ES-I3 (cell line): Measurements from ENCODE around the gene NKIRAS1.

Source experiments
- H3K36me3 ChIP-seq: 2 replicates; pipeline ENCODE4 v1.6.1; 2013; ENCODE audit warnings: mild to moderate bottlenecking, low read length, control low read depth, moderate library complexity; ENCODE audit not compliant: insufficient read depth
- H3K4me1 ChIP-seq: 2 replicates; pipeline ENCODE4 v1.6.1; 2013; ENCODE audit warnings: mild to moderate bottlenecking, control low read depth, low read length; ENCODE audit not compliant: insufficient read depth
- H3K9ac ChIP-seq: 2 replicates; pipeline ENCODE4 v1.6.1; 2013; ENCODE audit warnings: low read depth, mild to moderate bottlenecking, low read length, moderate library complexity
- H3K9me3 ChIP-seq: 2 replicates; pipeline ENCODE4 v1.6.1; 2013; ENCODE audit warnings: mild to moderate bottlenecking, low read length, moderate library complexity; ENCODE audit not compliant: control insufficient read depth, insufficient read depth

Gene NKIRAS1

DNA sequence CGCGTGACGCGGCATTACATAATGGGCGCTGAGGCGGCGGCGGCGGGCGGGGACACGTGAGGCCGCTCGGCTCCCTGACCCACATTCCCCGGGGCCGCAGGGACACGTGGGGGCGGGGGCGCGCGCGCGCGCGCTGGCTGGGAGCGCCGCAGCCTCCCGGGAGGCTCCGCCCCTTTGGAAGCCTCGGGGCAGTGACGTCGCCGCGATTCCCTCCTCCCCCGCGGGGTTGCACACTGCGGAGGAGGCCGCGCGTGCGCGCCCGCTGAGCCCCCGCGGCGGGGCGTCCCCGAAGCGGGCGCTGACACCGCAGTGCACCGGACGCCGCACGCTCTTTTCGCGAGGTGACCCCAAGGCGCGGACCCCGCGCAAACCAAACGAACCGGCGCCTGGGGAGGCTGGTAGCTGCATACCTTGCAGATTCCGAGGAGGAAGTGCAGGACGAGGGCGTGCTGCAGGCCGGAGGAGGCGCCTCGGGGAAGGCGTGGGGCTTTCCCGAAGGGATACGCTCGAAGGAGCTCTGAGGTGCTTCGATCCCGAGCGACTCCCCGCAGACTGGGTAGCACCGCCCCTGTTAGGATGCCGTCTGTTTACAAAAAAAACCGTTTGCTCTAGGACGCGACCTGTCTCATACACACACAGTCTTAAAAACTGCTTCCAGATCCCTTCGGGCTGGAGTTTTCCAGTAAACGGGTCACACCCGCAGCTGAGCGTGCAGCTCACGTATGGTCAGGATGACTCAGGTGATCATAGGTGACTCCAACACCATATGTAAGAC lies 29.3 kb upstream of the NKIRAS1 start:
- no peaks in the 10 kb centered on the region for H3K9me3 ChIP-seq
- H3K36me3 ChIP-seq = no peaks in the 10 kb centered on the region
- H3K9ac ChIP-seq = peak overlapping the region; percentile 72
- H3K4me1 ChIP-seq = peaks cover 19% of the 10 kb centered on the region

DNA sequence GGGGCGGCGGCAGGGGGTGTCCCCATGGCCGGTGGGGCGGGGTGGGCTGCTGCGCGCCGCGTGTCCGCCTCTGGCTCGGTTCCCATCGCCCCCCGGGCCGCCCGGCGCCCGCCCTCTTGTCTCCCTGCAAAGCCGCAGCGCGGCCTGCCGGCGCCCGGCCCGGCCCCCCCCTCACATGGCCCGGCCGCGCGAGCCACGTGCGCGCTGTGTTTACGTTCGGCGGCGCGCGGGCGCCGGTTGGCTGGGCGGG lies 28.8 kb upstream of the NKIRAS1 start:
- Histone ChIP-seq H3K9ac (peak overlapping the region; percentile 65; the same call in 1 of the 2 replicates), H3K9me3 (no peaks in the 10 kb centered on the region), H3K4me1 (peaks cover 19% of the 10 kb centered on the region), H3K36me3 (no peaks in the 10 kb centered on the region)

DNA sequence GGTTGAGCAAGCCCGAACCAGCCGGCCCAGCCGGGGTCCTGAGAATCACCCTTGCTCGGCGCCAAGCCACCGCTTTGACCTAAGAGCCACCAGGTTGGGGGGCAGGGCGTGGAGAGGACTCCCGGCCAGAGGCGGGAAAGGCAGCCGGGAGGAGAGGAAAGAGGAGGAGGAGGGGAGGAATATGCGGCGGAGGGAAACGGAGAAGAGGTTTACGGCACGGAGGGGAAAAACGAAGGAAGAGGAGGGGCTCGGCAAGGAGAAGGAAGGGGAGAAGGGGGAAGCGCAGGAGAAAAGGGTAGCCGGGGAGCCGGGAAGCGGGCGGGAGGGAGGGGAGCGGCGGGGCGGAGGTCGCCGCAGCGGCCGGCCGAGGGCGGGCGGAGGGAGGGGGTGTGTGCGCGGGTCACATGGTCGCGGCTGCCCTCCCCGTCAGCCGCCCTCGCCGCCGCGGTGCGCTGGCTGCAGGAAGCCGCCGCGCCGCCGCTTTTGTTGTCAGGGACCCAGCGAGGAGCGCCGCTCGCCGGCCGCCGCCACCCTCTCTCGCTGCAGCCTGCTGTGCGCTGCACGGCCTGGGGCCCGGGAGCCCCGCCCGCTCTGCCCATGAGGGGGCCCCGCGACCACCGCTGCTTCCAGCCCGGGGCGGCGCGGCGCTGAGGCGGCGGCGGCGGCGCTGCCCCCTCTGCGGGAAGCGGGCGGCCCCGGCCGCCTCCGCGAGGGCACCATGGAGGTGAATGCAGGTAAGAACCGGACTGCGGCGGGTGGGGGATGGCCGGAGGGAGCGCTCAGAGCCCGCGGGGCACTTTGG lies 28.3 kb upstream of the NKIRAS1 start, which contains the start of gene NR1D2:
NR1D2 (plus strand) TSS at position 426 of the 802 bp plus-strand sequence; CDS start at position 719, 293 bp downstream.
- H3K36me3 ChIP-seq = no peaks in the 10 kb centered on the region
- H3K9me3 ChIP-seq = no peaks in the 10 kb centered on the region
- H3K4me1 ChIP-seq = peaks cover 19% of the 10 kb centered on the region
- H3K9ac ChIP-seq = peak within 1 kb of the TSS; percentile 77

DNA sequence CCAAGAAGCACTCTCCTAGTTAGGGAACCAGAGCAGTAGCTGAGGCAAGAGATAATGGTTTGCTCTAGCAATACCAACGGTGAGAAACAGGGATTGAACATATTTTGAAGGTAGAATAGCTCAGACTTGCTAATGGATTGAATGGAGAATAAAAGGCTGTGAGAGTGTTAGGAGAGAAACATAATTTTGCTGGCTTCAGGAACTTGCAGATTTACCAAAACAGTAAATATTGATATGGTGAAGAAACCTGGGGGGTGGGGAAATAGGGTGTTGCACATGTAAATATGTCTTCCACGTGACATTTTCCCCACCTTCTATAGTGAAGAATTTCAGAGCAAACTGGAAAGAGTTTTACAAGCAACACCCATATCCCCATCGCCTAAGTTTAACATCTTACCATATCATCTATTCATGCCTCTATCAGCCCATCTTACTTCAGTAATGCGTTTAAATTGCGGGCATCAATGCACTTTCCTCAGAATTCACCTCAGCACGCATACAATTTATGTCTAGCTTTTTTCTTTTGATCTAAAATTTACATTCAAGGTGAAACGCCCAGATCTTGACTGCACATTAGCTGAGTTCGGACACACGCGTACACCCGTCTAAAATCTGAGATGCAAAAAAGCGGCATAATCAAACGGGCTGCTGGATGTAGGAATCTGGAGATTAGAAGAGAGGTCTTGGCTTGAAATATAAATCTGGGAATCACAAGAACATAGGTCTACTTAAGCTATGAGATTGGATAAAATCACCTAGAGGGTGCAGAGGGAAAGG lies 27.4 kb upstream of the NKIRAS1 start:
- Histone ChIP-seq H3K9ac (peak overlapping the region; percentile 68), H3K9me3 (no peaks in the 10 kb centered on the region), H3K36me3 (no peaks in the 10 kb centered on the region), H3K4me1 (peaks cover 19% of the 10 kb centered on the region)

DNA sequence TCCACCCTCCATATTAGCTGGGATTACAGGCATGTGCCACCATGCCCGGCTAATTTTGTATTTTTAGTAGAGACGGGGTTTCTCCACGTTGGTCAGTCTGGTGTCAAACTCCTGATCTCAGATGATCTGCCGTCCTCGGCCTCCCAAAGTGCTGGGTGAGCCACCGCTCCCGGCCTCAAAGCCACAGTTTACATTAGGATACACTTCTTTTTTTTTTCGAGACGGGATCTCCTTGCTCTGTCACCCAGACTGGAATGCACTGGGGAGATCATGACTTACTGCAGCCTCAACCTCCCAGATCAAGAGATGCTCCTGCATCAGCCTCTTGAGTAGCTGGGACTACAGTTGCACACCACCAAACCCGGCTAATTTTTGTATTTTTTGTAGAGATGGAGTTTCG lies 25.8 kb upstream of the NKIRAS1 start:
- Histone ChIP-seq H3K9ac (no peak overlapping the region), H3K4me1 (peaks cover 13% of the 10 kb centered on the region), H3K36me3 (no peaks in the 10 kb centered on the region), H3K9me3 (no peaks in the 10 kb centered on the region)

DNA sequence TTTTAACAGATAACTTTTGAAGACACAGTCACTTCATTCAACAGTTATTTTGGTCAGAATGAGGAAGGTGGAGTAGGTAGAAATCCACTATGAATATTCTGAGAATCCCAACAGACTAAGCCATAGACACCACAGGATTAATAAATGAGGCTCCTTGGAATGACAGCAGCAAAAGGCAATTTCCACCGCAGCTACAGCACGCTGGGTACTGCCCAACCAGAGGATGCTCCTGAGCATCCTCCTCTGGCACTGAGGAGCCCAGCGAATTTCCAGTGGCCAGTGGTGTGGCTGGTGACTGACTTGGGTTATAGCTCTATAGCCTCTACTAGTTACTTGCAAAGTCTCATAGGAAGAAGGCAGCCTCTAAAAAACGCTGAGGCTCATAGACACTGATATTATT lies 24.6 kb upstream of the NKIRAS1 start:
- Histone ChIP-seq H3K9me3 (no peaks in the 10 kb centered on the region), H3K9ac (no peak overlapping the region), H3K36me3 (no peaks in the 10 kb centered on the region), H3K4me1 (peaks cover 8% of the 10 kb centered on the region; the same call in 1 of the 2 replicates)

DNA sequence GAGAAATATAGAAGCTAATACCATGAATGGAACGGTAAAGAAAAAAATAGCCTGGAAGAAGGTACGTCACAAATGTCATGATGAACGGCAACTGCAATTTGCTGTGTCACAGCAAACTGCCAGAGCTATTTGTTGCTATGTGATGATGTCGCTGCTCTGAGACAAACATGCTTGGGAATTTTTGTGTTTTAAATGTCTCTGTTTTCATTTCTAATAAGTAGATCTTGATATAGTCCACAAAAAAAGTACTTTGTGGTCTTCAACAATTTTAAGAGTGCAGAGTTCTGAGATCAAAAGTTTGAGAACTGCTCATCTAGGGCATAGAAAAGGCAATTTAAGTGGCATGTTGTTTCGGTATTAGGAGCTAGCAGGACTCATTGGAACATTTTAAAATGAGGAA lies 24.0 kb upstream of the NKIRAS1 start:
- Histone ChIP-seq H3K9ac (no peak overlapping the region), H3K9me3 (no peaks in the 10 kb centered on the region), H3K36me3 (no peaks in the 10 kb centered on the region), H3K4me1 (peaks cover 8% of the 10 kb centered on the region; the same call in 1 of the 2 replicates)

DNA sequence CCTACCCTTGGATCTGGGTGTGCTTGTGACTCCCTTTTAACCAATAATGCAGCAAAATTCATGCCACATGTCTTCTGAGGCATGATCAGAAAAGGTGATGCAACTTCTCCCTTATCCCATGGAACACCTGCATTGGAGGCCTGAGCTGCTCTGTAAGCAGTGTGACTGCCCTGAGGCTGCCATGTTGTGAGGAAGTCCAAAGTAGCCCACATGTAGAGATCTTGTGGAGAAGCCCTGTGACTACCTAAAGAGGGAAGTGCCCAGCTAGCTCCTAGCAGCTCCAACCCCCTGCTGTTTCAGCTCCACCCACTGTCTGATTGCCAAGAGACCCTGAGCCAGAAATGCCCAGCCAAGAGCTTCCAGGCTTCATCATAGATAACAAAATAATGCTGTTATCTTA lies 21.9 kb upstream of the NKIRAS1 start:
- Histone ChIP-seq H3K9me3 (no peaks in the 10 kb centered on the region), H3K4me1 (peaks cover 3% of the 10 kb centered on the region; the same call in 1 of the 2 replicates), H3K36me3 (no peaks in the 10 kb centered on the region), H3K9ac (no peak overlapping the region)

DNA sequence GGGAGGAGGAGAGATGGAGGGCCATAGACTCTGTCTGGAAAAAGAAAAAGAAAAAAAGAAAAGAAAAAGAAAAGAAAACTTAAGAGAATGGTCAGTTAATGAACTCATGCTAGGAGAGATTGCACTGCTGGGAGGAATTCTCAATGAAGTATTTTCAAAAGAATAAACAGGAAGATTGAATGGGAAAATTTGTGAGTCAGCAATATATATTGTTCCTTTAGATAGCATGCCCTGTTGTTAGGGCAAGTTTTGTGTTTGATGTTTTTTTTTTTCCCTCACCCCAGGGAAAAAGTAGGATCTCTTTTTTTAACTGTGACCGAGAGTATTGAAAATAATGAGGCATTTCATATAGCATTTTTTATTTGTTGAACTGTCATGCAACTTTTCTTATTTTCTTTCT lies 20.5 kb upstream of the NKIRAS1 start:
- H3K9ac ChIP-seq = no peak overlapping the region
- no peaks in the 10 kb centered on the region for H3K9me3 ChIP-seq
- H3K4me1 ChIP-seq = no peaks in the 10 kb centered on the region
- no peaks in the 10 kb centered on the region for H3K36me3 ChIP-seq

DNA sequence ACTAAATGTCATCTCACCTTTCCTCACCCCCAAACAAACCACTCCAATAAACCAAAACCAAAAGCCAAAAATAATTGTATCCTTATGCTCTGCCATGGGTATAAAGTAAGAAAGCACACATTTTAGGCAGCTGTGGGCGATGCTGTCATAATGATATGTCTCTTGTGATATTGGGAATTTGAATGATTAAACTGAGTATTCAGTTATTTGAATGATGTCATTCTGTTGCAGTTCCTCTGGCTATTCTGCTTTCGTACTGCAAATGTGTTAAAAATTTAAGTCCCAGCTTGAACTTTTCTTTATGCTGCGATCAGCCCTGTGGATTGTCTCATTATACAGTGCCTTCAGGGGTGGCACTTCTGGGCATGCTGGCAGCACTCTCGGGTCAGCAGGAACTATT lies 17.5 kb upstream of the NKIRAS1 start:
- H3K36me3 ChIP-seq = no peaks in the 10 kb centered on the region
- H3K4me1 ChIP-seq = no peaks in the 10 kb centered on the region
- no peak overlapping the region for H3K9ac ChIP-seq
- no peaks in the 10 kb centered on the region for H3K9me3 ChIP-seq

DNA sequence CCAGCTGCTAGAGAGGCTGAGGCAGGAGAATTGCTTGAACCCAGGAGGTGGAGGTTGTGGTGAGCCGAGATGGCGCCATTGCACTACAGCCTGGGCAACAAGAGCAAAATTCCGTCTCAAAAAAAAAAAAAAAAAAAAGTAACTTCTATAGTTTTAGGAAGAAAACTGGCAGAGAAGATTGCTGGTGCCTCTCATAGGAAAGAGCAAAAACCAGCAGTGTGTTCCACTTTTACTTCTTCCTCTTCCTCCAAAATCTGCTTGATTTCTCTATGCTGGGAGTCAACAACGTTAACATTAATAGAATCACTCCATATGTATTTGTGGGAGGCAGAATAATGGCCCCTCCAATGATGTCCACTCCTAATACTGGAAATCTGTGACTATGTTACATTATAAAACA lies 15.8 kb upstream of the NKIRAS1 start:
- Histone ChIP-seq H3K36me3 (no peaks in the 10 kb centered on the region), H3K4me1 (no peaks in the 10 kb centered on the region), H3K9me3 (no peaks in the 10 kb centered on the region), H3K9ac (no peak overlapping the region)

DNA sequence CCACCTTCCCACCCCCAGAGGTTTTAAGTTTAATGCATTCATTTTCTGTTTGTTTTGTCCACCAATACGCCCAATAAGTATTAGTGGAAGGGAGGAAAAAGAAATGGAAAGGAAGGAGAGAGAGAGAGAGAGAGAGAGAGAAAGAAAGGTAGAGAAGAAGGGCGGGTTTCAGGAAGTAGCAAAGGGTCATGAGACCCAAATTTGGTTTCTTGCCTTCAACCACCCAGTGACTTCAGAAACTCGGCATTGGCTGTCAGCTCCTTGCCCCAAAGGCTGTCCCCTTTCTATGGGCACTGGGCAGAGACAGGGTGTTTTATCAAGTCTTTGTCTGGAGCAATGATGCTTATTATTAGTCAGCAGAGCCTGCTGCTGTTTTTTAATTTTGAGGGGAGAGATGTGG lies 14.8 kb upstream of the NKIRAS1 start:
- Histone ChIP-seq H3K36me3 (no peaks in the 10 kb centered on the region), H3K9ac (no peak overlapping the region), H3K4me1 (no peaks in the 10 kb centered on the region), H3K9me3 (no peaks in the 10 kb centered on the region)

DNA sequence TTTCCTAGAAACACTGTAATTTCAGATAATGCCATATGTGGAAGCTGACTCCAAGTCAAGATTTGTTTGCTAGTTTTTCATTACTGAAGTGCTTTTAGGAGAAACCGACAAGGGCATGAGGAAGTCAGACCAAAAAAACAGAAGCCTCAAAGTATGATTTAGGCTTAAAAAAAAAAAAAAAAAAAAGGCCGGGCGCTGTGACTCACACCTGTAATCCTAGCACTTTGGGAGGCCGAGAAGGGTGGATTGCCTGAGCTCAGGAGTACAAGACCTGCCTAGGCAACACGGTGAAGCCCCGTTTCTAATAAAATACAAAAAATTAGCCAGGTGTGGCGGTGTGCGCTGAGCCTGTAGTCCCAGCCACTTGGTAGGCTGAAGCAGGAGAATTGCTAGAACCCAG lies 11.7 kb upstream of the NKIRAS1 start:
- Histone ChIP-seq H3K36me3 (no peaks in the 10 kb centered on the region), H3K4me1 (0 out of 2 replicates have a peak, but pooled peaks cover 5% of the 10 kb centered on the region), H3K9ac (no peak overlapping the region), H3K9me3 (no peaks in the 10 kb centered on the region)

DNA sequence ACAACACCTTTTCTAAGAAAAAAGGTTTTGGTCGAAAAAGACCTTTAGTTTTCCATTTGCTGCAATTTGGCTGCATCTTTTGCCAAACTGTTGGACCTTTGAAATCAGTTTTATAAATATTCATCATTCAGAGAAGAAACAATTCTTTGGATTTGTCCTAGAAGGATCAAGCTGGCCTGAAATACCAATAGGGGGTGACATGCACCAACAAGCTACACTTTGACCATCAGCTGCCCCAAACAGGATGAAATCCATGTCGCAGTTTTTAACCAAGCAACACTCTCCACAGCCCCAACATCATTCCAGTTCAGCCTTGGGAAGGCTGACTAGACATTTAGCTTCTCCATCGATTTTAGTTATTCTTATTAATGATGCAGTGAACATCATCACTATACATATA lies 9.9 kb upstream of the NKIRAS1 start:
- Histone ChIP-seq H3K9ac (no peak overlapping the region), H3K9me3 (no peaks in the 10 kb centered on the region), H3K4me1 (0 out of 2 replicates have a peak, but pooled peaks cover 5% of the 10 kb centered on the region), H3K36me3 (no peaks in the 10 kb centered on the region)
